GM18873 (cell line): Measurements from ENCODE around the gene ANO2.

Experiments
- ATAC-seq: cut with Tn5 transposase; IDR thresholded peaks from one replicate; pipeline ENCODE4 v1.9.1; 2021; ENCODE audit warnings: mild to moderate bottlenecking, moderate library complexity, moderate number of reproducible peaks; ENCODE audit not compliant: unreplicated experiment, low FRiP score

The ANO2 gene

GRCh38 chr12:5945071-5946008 lies at the start of gene ANO2:
Gene ANO2, minus strand, starts transcription at chr12:5945259. Its CDS starts 42 bp downstream, at chr12:5945217.
- no peak for ATAC-seq

GRCh38 chr12:5989621-5990020 lies 44.6 kb upstream of the ANO2 start:
- no peak for ATAC-seq

- ATAC-seq, result no peak
These were observed 43.6 kb upstream of the ANO2 start for GRCh38 chr12:5988659-5989116.

- no peak for ATAC-seq
These were observed 43.0 kb upstream of the ANO2 start for GRCh38 chr12:5988088-5988487.

GRCh38 chr12:5987573-5987972 lies 42.5 kb upstream of the ANO2 start:
- no peak for ATAC-seq

GRCh38 chr12:5985471-5985870 lies 40.4 kb upstream of the ANO2 start:
- no peak for ATAC-seq

- no peak for ATAC-seq
These were observed 39.8 kb upstream of the ANO2 start for GRCh38 chr12:5984873-5985272.

GRCh38 chr12:5982106-5982505 lies 37.0 kb upstream of the ANO2 start:
- no peak for ATAC-seq

- no peak for ATAC-seq
These were observed 32.5 kb upstream of the ANO2 start for GRCh38 chr12:5977556-5977955.

- ATAC-seq, result no peak
These were observed 31.7 kb upstream of the ANO2 start for GRCh38 chr12:5976711-5977110.

GRCh38 chr12:5976196-5976595 lies 31.1 kb upstream of the ANO2 start:
- no peak for ATAC-seq

GRCh38 chr12:5973461-5974115 lies 28.5 kb upstream of the ANO2 start:
- no peak for ATAC-seq

GRCh38 chr12:5972387-5972786 lies 27.3 kb upstream of the ANO2 start:
- no peak for ATAC-seq

- no peak for ATAC-seq
These were observed 26.3 kb upstream of the ANO2 start for GRCh38 chr12:5971194-5971850.

GRCh38 chr12:5969974-5970690 lies 25.1 kb upstream of the ANO2 start:
- no peak for ATAC-seq

- ATAC-seq, result no peak
These were observed 24.3 kb upstream of the ANO2 start for GRCh38 chr12:5969156-5969973.

GRCh38 chr12:5967645-5968415 lies 22.8 kb upstream of the ANO2 start:
- ATAC-seq, result no peak

- no peak for ATAC-seq
These were observed 21.5 kb upstream of the ANO2 start for GRCh38 chr12:5966486-5967095.
